Superior temporal gyrus (tissue), 1 donor: ENCODE data around the gene NXNL1.
"Not testable (repeated sequence)": the region's sequence is repeated elsewhere in the genome, so short reads cannot be mapped to it uniquely, and the experiment has no call there.

Experiments
- DNase-seq: peaks from one replicate; pipeline ENCODE4 v3.0.0-alpha.2; 2016; ENCODE audit errors: extremely low spot score

The NXNL1 gene

DNA sequence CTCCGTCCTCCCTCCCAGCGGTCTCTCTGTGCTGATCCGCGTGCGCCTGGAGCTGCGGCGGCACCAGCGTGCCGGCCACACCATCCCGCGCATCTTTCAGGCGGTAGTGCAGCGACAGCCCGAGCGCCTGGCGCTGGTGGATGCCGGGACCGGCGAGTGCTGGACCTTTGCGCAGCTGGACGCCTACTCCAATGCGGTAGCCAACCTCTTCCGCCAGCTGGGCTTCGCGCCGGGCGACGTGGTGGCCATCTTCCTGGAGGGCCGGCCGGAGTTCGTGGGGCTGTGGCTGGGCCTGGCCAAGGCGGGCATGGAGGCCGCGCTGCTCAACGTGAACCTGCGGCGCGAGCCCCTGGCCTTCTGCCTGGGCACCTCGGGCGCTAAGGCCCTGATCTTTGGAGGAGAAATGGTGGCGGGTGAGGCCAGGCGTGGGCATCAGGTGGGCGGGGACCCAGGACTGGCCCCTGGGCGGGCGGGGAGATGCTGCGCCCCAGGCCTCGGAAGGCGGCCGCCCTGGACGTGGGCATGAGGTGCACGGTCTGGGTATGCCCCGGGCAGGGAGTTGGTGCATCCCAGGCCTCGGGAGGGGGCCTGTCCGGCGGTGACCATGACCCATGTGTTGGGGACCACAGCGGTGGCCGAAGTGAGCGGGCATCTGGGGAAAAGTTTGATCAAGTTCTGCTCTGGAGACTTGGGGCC lies 26.0 kb upstream of the NXNL1 start:
- no peak for DNase-seq

DNA sequence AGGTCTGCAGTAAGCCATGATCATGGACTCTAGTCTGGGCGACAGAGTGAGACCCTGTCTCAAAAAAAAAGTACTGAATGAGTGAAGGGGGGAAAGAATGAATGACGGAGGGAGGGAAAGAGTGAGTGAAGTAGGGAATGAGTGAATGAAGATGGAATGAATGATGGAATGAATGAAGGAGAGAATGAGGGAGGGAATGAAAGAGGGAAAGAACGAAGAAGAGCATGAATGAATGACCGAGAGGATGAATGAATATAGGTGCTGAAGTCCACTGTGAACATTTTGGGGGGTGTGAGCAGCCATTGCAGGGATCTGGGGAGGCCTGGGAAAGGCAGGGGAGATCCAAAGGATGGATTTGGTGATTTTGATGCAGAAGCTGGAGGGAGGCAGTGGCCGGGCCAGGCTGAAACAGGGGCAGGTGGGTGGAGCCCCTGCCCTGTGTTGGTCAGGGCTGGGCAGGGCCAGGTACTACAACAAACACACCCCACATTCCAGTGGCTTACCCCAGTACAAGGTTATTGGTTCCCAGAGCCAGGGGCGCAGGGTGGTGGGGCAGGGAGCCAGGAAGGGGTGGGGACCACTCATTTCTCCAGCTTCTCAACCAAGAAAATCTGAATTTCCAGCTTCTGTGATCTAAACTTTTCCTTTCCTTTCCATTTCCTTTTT lies 23.9 kb upstream of the NXNL1 start:
- DNase-seq: no peak

DNA sequence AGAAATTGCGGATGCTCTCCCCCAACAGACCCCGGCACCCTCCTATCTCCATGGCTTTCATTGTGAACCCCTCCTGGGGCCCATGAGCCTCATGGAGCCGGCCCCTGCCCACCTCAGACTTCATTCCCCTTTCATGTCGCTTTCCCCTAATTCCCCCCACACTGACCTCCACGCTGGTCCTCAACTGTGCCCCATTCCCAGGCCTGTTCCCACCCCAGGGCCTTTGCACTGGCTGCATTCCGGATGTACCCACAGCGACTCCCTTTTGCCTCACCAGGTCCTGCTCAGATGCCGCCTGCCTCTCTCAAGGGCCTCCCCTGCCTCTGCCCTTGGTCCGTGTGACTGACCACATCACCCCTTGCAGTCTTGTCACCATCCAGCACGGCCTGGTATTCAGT lies 22.9 kb upstream of the NXNL1 start:
- DNase-seq: no peak

DNA sequence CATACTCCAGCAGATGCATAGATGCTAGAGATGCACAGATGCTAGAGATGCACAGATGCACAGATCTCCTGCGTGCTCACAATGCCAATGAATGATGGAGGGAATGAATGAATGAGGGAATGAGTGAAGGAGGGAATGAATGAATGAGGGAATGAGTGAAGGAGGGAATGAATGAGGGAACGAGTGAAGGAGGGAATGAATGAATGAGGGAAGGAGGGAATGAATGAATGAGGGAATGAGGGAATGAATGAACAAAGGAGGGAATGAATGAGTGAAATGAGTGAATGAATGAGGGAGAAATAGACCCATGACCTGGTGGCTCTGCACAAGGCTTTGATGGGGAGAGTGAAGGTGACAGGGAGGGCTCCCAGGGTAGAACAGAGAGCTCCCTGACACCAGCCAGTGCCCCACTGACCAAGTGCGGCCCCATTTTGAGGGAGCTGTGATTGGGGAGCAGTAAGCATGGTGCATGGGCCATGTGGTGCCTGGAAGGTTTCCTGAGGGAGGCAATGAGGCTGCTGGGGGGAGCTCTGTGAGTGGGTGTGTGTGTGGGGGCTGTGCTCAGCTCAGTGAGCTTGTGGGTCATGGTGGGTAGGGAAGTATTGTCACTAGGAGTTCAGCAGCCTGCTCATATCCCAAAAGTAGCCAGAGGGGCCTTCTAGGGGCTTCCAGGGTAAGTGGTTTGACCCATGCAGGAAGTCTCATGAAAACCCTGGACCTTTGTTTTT lies 22.3 kb upstream of the NXNL1 start:
- DNase-seq: no peak

DNA sequence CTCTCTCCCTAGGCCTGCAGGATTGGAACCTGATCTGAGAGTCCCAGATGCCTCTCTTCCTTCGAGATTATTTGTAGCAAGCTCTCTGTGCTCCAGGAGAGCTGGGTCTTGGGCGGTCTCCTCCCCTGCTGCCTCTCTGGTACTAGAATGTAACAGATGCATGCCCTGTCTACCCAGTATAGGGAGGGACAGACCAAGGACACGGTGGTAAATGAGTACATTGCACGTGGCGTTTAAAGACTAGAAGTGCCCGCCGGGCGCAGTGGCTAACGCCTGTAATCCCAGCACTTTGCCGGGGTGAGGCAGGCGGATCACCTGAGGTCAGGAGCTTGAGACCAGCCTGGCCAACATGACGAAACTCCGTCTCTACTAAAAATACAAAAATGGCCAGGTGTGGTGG lies 21.3 kb upstream of the NXNL1 start:
- no peak for DNase-seq

DNA sequence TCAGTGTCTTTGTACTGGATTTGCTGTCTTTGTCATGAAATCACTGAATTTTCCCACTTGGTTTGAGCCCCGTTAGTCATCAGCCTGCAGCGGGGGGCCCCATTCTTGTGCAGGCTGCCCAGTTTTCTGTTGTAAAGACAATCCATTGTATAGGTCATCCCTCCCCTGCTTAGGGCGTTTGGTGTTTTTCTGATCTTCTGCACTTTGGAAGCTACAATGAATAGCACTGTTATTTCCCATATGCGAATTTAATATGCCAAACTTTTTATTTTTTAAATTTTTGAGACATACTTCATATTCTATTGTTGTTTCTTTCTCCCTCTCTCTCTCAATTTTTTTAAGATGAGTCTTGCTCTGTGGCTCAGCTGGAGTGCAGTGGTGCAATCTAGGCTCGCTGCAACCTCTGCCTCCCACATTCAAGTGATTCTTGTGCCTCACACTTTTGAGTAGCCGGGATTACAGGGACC lies 18.6 kb upstream of the NXNL1 start:
- DNase-seq: peak; percentile 88

DNA sequence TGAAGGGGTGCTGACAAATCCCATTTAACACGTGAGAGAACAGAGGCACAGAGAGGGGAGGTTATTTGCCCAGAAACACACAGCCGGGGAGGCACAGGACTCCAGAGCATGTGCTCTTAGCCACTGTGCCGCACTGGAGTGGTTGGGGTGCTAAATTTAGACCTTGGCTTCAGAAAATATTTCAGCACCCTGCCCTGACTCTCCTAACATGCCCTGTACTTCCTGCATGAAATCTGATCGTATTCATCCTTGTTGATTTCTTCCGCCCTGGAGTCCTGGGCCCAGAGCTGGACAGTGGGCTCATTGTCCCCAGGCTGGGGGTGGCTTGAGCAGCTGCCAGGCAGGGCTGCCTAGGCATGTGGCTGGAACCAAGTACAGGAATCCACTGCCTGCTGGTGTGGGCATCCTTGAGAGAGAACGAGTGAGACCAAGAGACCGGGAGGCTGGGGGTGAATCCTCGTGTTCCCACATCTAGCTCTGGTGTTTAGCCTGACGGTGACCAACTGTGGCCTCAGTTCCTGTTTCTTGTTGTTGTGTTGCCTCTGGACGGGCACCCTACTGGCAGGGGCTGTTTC lies 14.9 kb upstream of the NXNL1 start:
- peak; percentile 96 for DNase-seq

DNA sequence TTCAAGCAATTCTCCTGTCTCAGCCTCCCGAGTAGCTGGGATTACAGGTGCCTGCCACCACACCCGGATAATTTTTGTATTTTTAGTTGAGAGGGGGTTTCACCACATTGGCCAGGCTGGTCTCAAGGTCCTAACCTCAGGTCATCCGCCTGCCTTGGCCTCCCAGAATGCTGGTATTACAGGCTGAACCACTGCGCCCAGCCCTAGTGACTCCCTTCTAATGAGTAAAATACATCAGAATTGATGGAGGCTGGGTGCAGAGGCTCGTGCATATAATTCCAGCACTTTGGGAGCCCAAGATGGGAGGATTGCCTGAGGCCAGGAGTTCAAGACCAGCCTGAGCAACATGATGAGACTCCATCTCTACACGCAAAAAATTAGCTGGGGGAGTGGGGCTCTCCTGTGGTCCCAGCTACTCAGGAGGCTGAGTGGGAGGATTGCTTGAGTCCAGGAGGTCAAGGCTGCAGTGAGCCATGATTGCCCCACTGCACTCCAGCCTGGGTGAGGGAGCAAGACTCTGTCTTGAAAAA lies 14.3 kb upstream of the NXNL1 start:
- not testable (repeated sequence) for DNase-seq

DNA sequence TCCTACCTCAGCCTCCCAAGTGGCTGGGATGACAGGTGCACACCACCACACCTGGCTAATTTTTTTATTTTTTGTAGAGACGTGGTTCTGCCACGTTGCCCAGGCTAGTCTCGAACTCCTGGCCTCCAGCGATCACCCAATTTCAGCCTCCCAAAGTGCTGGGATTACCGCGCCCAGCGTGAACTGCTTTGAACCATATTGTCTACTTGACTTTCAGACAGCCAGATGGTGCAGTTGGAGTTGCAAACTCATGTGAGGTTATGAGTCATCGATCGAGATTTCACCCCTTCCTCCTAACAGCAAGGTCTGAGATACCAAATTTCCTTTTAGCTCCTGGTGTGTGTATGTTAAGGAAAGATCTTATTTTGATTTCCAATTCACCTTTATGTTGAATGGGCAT lies 12.3 kb upstream of the NXNL1 start:
- no peak for DNase-seq

DNA sequence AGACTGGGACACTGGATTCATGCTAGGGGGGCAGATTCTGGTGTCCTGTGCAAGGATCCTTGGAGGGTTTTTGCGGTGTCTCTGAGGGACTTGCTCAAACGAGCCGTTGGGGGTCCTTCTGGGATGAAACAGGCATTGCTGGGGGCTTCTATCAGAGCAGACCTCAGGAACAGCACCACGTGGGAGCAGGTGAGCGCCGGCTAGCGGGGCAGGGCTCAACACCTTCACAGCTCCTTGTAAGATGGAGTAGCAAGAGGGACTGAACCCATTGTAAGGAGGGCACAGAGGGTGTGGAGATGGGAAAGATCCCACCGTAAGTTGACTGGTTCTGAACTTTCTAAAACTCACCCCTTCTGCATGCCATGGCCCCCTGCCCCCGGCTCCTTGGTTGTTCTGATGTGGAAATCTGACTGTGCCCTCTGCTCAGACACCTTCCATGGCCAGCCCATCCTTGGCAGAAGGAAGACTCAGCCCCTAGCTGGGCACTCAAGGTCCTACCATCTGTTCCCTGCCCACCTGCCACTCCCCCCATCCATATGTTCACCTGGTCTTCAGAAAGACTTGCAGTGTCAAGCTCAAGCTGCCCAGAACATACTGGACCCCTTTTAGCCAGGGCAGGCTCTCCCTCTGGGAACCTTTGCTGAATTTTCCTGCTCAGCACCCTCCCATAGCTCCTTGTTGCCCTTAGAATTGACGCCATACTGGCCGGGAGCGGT lies 10.8 kb upstream of the NXNL1 start:
- no peak for DNase-seq

DNA sequence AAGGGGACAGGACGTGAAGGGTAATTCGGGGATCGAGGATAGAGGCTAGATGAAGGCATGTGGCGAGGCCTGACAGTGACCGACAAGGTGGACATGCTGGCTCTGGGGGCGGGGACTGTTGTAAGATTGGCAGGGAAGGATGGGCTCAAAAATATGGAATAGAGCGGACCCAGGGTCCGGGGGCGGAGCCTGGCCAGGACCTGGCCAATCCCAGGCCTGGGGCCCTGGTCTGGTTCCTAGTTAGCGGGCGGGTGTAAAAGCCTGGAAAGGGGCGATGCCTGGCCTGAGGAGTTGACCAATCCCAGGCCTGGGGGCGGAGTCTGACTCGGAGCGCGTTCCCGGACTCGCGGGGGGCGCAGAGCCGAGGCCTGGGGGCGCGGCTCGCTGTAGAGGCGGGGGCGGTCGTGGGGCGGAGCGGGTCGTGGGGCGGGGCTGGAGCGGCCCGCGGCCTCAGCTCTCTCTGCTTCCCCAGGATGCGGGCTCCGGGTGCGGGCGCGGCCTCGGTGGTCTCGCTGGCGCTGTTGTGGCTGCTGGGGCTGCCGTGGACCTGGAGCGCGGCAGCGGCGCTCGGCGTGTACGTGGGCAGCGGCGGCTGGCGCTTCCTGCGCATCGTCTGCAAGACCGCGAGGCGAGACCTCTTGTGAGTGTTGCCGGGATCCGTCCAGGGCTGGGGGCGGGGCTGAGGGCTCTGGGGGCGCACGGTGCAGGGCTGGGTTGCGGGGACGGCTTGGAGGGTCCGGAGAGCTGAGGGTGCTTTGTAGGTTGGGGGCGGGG lies 9.5 kb upstream of the NXNL1 start, which contains the start of gene SLC27A1:
SLC27A1 (plus strand) TSS at position 457 of the 774 bp plus-strand sequence; CDS start at position 474, 17 bp downstream.
- DNase-seq: peak; percentile 99

DNA sequence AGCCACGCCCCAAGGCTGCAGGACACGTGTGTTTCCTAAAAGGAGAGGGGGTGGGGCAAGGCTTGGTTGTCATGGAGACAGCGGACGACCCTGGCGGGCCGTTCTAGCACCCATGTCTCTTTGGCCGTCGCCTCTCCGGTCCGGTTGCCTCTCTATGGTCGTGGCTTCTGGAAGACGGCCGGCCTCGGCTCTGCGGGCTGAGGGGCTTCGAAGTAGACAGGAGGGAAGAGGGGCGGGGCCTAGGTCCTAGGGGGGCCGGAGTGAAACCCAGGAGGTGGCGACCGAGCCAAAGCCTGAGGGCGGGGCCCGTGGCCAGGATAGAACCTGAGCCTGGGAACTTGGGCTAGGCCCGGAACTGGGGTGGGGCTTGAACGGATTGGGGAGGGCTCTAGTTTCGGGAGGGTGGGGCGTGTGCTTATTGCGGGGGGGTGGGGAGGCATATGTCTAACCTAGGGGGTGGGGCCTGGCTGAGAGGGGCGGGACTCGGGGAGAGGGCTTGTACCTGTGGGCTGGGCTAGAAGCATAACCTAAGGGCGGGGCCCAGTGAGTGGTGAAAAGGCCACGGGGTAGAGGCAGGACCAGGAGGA lies 8.8 kb upstream of the NXNL1 start:
- peak; percentile 68 for DNase-seq

DNA sequence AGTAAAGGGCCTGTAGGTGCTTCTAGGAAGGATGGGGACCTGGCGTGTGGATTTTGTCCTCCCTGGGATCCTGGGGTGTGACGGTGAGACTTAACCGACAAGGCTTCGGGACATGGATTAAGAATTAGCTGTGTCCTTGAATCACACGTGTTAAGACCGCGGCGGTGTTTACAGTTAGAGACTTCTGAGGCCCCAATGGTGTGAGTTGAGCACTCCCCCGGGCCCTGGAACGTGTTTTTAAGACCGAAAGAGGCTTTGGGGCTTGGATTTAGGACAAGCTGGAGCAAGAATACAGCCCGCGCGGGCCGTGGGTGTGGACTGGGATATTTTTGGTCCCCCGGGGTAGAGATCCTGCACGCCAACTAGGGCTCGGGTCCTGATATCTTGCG lies 8.4 kb upstream of the NXNL1 start:
- no peak for DNase-seq

DNA sequence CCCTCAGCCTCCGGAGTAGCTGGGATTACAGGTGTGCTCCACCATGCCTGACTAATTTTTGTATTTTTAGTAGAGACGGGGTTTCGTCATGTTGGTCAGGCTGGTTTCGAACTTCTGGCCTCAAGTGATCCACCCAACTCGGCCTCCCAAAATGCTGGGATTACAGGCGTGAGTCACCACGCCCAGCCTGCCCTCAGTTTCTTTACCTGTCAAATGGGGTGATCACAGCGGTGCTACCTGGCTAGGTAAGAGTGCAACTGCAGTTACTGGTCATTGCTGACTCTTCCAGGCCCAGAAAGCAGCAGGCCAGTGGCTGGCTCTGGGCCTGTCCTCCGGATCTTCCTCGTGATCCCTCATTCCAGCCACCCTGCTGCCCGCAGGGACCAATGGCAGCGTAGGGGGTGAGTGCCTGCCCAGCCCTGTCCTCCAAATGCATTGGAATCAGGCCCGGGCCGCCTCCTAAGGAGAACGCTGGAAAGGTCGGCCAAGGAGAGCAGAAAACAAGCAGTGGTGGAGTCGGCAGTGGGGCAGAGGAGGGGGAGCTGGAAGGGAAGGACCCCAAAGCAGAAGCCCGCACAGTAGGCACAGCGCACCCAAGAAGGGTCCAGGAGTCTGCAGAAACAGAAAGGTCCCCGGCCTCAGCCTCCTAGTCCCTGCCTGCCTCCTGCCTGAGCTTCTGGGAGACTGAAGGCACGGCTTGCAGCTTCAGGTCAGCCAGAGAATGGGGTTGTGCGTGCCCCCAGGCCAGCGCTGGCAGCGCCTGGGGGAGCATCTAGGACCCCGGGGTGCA lies 7.8 kb upstream of the NXNL1 start:
- DNase-seq: peak; percentile 25

DNA sequence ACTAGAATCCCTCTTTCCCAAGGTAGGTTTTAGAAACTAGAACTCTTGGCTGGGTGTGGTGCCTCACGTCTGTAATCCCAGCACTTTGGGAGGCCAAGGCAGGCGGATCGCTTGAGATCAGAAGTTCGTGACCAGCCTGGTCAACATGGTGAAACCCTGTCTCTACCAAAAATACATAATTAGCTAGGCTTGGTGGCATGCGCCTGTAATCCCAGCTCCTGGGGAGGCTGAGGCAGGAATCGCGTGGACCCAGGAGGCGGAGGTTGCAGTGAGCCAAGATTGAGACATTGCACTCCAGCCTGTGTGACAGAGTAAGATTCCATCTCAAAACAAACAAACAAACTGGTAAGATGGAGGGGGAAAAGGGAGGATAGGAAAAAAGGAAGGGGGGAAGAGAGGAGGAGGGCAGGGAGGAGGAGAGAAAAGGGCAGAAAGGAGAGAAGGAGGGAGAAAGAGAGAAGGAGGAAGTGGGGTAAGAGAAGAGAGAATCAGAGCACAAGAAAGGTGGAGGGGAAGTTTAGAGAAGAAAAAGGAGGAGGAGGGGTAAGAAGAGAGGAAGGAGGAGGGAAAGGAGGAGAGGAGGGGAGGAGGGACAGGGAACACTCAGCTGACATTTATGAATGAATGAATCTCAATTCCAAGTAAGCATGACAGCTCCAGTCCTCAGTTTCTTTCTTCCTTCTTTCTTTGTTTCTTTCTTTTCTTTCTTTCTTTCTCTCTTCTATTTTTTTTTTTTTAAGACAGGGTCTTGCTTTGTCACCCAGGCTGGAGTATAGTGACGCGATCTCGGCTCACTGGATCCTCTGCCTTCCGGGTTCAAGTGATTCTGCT lies 7.0 kb upstream of the NXNL1 start:
- DNase-seq: no peak

DNA sequence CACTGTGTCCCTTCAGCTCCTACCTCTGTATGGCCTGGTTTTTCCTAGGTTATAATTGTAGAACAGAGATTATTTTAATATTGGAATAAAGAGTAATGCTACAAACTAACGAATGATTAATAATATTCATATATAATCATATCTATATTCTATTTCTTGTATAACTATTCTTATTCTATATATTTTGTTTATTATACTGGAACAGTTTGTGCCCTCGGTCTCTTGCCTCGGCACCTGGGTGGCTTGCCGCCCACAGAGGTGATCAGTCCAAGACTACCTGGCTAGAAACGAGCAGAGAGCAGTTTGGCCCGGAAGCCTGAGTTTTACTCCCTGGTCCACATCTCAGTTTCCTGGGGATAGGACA lies 5.7 kb upstream of the NXNL1 start:
- no peak for DNase-seq

DNA sequence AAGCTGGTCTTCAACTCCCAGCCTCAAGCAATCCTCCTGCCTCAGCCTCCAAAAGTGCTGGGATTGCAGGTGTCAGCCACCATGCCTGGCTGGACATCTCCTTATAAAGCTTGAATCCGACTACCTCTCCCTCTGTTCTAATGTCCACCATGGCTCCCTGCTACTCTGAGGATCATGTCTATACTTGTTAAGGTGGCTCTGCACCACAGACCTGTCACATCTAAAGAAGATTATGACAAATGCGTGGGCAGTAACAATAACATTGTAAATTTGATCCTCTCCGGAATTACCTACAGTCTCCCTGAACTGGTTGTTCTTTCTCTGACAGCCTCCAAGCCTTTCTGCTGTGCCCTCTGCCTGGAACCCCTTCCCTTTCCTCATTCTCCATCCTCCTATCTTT lies 1.8 kb downstream of the NXNL1 start:
- no peak for DNase-seq

DNA sequence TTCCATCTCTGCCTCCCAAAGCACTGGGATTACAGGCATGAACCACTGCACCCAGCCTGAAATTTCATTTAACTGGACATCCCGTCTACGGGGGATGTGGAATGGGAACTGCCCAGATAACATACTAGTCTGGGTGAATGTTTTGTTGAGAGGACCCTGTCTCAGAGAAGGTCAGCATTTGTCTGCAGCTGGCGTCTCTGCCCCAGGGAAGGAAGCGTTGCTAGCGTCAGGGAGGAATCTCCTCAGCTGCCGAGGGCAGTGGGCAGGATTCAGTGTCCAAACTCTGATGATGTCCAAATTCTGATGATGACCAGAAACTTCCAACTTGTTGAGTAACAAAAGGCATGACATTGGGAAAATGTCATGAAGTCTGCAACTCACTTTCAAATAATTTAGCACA lies 3.1 kb downstream of the NXNL1 start:
- DNase-seq: no peak

DNA sequence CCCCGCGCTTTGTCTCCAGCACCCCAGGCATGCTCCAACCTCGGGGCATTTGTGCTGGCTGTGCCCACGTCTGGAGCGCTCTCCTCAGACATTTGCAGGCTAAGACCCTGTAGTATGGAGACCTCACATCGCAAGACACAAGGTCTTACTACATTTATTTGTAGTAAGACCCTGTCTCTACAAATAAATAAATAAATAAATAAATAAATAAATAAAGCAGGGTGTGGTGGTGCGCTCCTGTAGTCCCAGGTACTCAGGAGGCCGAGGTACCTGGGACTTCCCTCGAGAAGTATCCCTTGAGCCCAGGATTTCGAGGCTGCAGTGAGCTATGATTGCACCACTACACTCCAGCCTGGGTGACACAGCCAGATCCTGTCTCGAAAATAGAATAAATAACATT lies 4.6 kb downstream of the NXNL1 start:
- no peak for DNase-seq
